HepG2 (cell line): ENCODE results near the gene ALDH16A1. TPM values are rescaled to one million over a fixed set of nuclear protein-coding genes. Genes with fewer than 3 reads are reported as not detected.
A peak's percentile ranks its signal among the peaks of the same experiment; 100 is the strongest.

Experiments used
- ATF4 ChIP-seq, 2 experiments: fragments of 450-650 bp in 1 of 2; sonication (generic) in 1 of 2; formaldehyde crosslinking; IDR thresholded peaks; 2 replicates each; pipeline versions ENCODE4 v1.5.0 to v1.8.0; 2020 to 2022; ENCODE audit warnings: mild to moderate bottlenecking in 1 of 2, missing genetic modification reagents in 1 of 2
- ATF7 ChIP-seq, 2 experiments: fragments of 450-650 bp in 1 of 2; sonication (generic) in 1 of 2; formaldehyde crosslinking in 1 of 2; IDR thresholded peaks; 2 replicates each; pipeline versions ENCODE4 v1.4.0 to v1.6.1; 2016 to 2020; ENCODE audit warnings: antibody characterized with exemption in 1 of 2, mild to moderate bottlenecking in 1 of 2, missing genetic modification reagents in 1 of 2
- ATRX ChIP-seq: sonication (generic); formaldehyde crosslinking; IDR thresholded peaks from 2 replicates; pipeline ENCODE4 v1.4.0; 2020; ENCODE audit warnings: missing genetic modification reagents, borderline replicate concordance
- E2F2 ChIP-seq: sonication (generic); formaldehyde crosslinking; IDR thresholded peaks from 2 replicates; pipeline ENCODE4 v1.4.0; 2020; ENCODE audit warnings: missing genetic modification reagents, borderline replicate concordance
- FOXO1 ChIP-seq: sonication (generic); formaldehyde crosslinking; IDR thresholded peaks from 2 replicates; pipeline ENCODE4 v1.4.0; 2020; ENCODE audit warnings: missing genetic modification reagents
- FUBP1 ChIP-seq: sonication (generic); formaldehyde crosslinking; IDR thresholded peaks from 2 replicates; pipeline ENCODE4 v1.5.1; 2020; ENCODE audit warnings: missing genetic modification reagents, mild to moderate bottlenecking, borderline replicate concordance
- ISX ChIP-seq: sonication (generic); formaldehyde crosslinking; conservative IDR thresholded peaks from 2 replicates; pipeline ENCODE4 v1.5.0; 2020; ENCODE audit warnings: missing genetic modification reagents
- MEF2D ChIP-seq: sonication (generic); formaldehyde crosslinking; IDR thresholded peaks from 2 replicates; pipeline ENCODE4 v1.5.1; 2020; ENCODE audit warnings: mild to moderate bottlenecking, missing genetic modification reagents
- NRL ChIP-seq: sonication (generic); formaldehyde crosslinking; IDR thresholded peaks from 2 replicates; pipeline ENCODE4 v1.5.0; 2020; ENCODE audit warnings: missing genetic modification reagents, mild to moderate bottlenecking, moderate library complexity, borderline replicate concordance
- PCBP2 ChIP-seq: fragments of 200-400 bp; formaldehyde crosslinking; optimal IDR thresholded peaks from 2 replicates; pipeline ENCODE3; 2018; ENCODE audit warnings: low read length, low read depth; ENCODE audit not compliant: poor library complexity, severe bottlenecking
- SETDB1 ChIP-seq: sonication (generic); formaldehyde crosslinking; IDR thresholded peaks from 2 replicates; pipeline ENCODE4 v1.5.1; 2020; ENCODE audit warnings: missing genetic modification reagents, mild to moderate bottlenecking, borderline replicate concordance
- SMAD9 ChIP-seq: sonication (generic); formaldehyde crosslinking; IDR thresholded peaks from 2 replicates; pipeline ENCODE4 v1.5.1; 2020; ENCODE audit warnings: mild to moderate bottlenecking, missing genetic modification reagents
- TSC22D2 ChIP-seq: sonication (generic); formaldehyde crosslinking; IDR thresholded peaks from 2 replicates; pipeline ENCODE4 v1.5.1; 2020; ENCODE audit warnings: missing genetic modification reagents, mild to moderate bottlenecking, borderline replicate concordance
- ZBTB33 ChIP-seq: sonication (generic); formaldehyde crosslinking; IDR thresholded peaks from 2 replicates; pipeline ENCODE4 v1.4.0; 2020; ENCODE audit warnings: missing genetic modification reagents
- ZNF44 ChIP-seq: sonication (generic); formaldehyde crosslinking; IDR thresholded peaks from 2 replicates; pipeline ENCODE4 v1.5.1; 2020; ENCODE audit warnings: mild to moderate bottlenecking, missing genetic modification reagents
- ZNF512 ChIP-seq: sonication (generic); formaldehyde crosslinking; IDR thresholded peaks from 2 replicates; pipeline ENCODE4 v1.4.0; 2020; ENCODE audit warnings: mild to moderate bottlenecking, missing genetic modification reagents
- ZNF597 ChIP-seq: sonication (generic); formaldehyde crosslinking; IDR thresholded peaks from 2 replicates; pipeline ENCODE4 v1.5.0; 2020; ENCODE audit warnings: missing genetic modification reagents
- ZNF740 ChIP-seq: sonication (generic); formaldehyde crosslinking; IDR thresholded peaks from 2 replicates; pipeline ENCODE4 v1.4.0; 2020; ENCODE audit warnings: missing genetic modification reagents
- polyA plus RNA-seq, 8 experiments: library from polyadenylated mRNA; depleted of rRNA in 3 of 8; stranded (reverse) in 7 of 8; unstranded in 1 of 8; fragments of >200 nt; fragmentation: Illumina TruSeq in 4 of 8; extraction: Trizol in 4 of 8; gene quantifications; 2 replicates each; pipeline versions ENCODE4 v1.2.1 to v1.2.3, GENCODE V29; 2011 to 2016; ENCODE audit warnings: low read depth in 4 of 8, missing spikeins in 1 of 8, mixed read lengths in 1 of 8; ENCODE audit not compliant: insufficient read depth in 1 of 8
- total RNA-seq, 5 experiments: library from RNA; depleted of rRNA; stranded (reverse); fragments of >200 nt; fragmentation: Illumina TruSeq; extraction: Trizol; gene quantifications; 2 replicates each; pipeline ENCODE4 v1.2.3, GENCODE V29; 2016; ENCODE audit warnings: low read depth in 1 of 5

Gene ALDH16A1
- total and polyA plus RNA-seq, 2 of the 13 experiments (the other 11 are each of a cell fraction or from before 2014, with no cell fraction given) = 8.4 to 34.9 TPM

GRCh38 chr19:49443366-49444099 lies 9.5 kb upstream of the ALDH16A1 start (continued):
- peak; percentile 98 for TF ChIP-seq ZNF512 (CRISPR knock-in tag)
- TF ChIP-seq PCBP2 = no peak
- no peak for TF ChIP-seq ATRX (CRISPR knock-in tag)
- no peak for TF ChIP-seq ISX (CRISPR knock-in tag)
- 0 out of 2 replicates have a peak, but pooled peaks have one; percentile 56 for TF ChIP-seq ZNF44
- TF ChIP-seq FOXO1 (CRISPR knock-in tag) = no peak; the same call in 1 of the 2 replicates
- no peak for TF ChIP-seq SMAD9 (CRISPR knock-in tag)
- TF ChIP-seq SETDB1 (CRISPR knock-in tag) = no peak
- no peak; the same call in 1 of the 2 replicates for TF ChIP-seq TSC22D2 (CRISPR knock-in tag)
- TF ChIP-seq ZBTB33 = peak; percentile 93
- no peak for TF ChIP-seq NRL (CRISPR knock-in tag)
- no peak for TF ChIP-seq FUBP1
- TF ChIP-seq ATF4 (CRISPR knock-in tag; IDR thresholded peaks at IDR 0.05) = no peak
- no peak for TF ChIP-seq ATF7 (IDR thresholded peaks at IDR 0.05)
- 0 out of 2 replicates have a peak, but pooled peaks have one; percentile 33 for TF ChIP-seq ATF7 (CRISPR knock-in tag; IDR thresholded peaks at IDR 0.05)
- peak; percentile 96; the same call in 1 of the 2 replicates for TF ChIP-seq ZNF597 (CRISPR knock-in tag)
- TF ChIP-seq E2F2 = no peak
- 0 out of 2 replicates have a peak, but pooled peaks have one; percentile 7 for TF ChIP-seq MEF2D
- no peak for TF ChIP-seq ZNF740 (CRISPR knock-in tag)
